H1 (cell line): Measurements from ENCODE around the gene PRUNE1. TPM values are rescaled to one million over a fixed set of nuclear protein-coding genes. Genes with fewer than 3 reads are reported as not detected.

Experiments used
- CTCF ChIA-PET: fragments of 300-600 bp; sonication (Branson Sonifier 250); formaldehyde crosslinking; loops from one replicate; lab custom pipeline; 2021; ENCODE audit not compliant: partially characterized antibody; lab: Charles Lee
- POLR2A ChIA-PET: fragments of 300-600 bp; sonication (Branson Sonifier 250); formaldehyde crosslinking; loops from one replicate; lab custom pipeline; 2021; ENCODE audit warnings: inconsistent platforms; ENCODE audit not compliant: partially characterized antibody; lab: Charles Lee
- DNase-seq, 2 experiments: peaks; one replicate each; pipeline versions ENCODE4 v3.0.0 to v3.0.0-alpha.2; 2010 to 2022; ENCODE audit warnings: low spot score in 2 of 2, low read depth in 1 of 2, mixed read lengths in 1 of 2
- FAIRE-seq: peaks from 2 replicates; lab custom pipeline; 2011; peaks lifted over from hg19 to GRCh38; lab: Jason Lieb, UNC
- H2AFZ ChIP-seq: 2 replicates; pipeline ENCODE4 v1.8.1; 2012; ENCODE audit warnings: low read length, inconsistent platforms
- H2AK5ac ChIP-seq: 2 replicates; pipeline ENCODE4 v1.6.1; 2013; ENCODE audit warnings: low read depth, low read length
- H2BK120ac ChIP-seq: replicated peaks from 2 replicates; pipeline ENCODE3; 2013; ENCODE audit warnings: low read depth, low read length, inconsistent platforms
- H2BK12ac ChIP-seq: 2 replicates; pipeline ENCODE4 v1.6.1; 2013; ENCODE audit warnings: low read depth, low read length
- H2BK15ac ChIP-seq: 2 replicates; pipeline ENCODE4 v1.6.1; 2013; ENCODE audit warnings: low read length
- H2BK20ac ChIP-seq: 2 replicates; pipeline ENCODE4 v1.6.1; 2013; ENCODE audit warnings: low read length
- H2BK5ac ChIP-seq: 2 replicates; pipeline ENCODE4 v1.6.1; 2013; ENCODE audit warnings: low read depth, low read length
- H3K14ac ChIP-seq: 2 replicates; pipeline ENCODE4 v1.6.1; 2013; ENCODE audit warnings: inconsistent platforms; ENCODE audit not compliant: insufficient read length
- H3K18ac ChIP-seq: 2 replicates; pipeline ENCODE4 v1.6.1; 2013; ENCODE audit warnings: low read length; ENCODE audit errors: extremely low read depth
- H3K23ac ChIP-seq: 2 replicates; pipeline ENCODE4 v1.6.1; 2013; ENCODE audit warnings: inconsistent platforms; ENCODE audit not compliant: insufficient read length
- H3K23me2 ChIP-seq: 2 replicates; pipeline ENCODE4 v1.6.1; 2013; ENCODE audit warnings: low read depth, low read length
- H3K27ac ChIP-seq: 2 replicates; pipeline ENCODE4 v1.6.1; 2011; ENCODE audit warnings: low read depth, low read length, inconsistent platforms
- H3K27me3 ChIP-seq, 4 experiments: replicated peaks in 1 of 4; 1 replicate in 1 of 4; 2 replicates in 3 of 4; pipeline versions ENCODE4 v1.6.1 to v1.8.1; 2011 to 2013; ENCODE audit warnings: low read length in 3 of 4, mild to moderate bottlenecking in 3 of 4, inconsistent platforms in 2 of 4, mixed read lengths in 2 of 4, moderate library complexity in 1 of 4; ENCODE audit not compliant: control insufficient read depth in 3 of 4, insufficient read depth in 3 of 4; ENCODE audit errors: extremely low read depth in 1 of 4
- H3K36me3 ChIP-seq, 4 experiments: 2 replicates each; pipeline versions ENCODE4 v1.6.1 to v1.8.1; 2011 to 2013; ENCODE audit warnings: mild to moderate bottlenecking in 4 of 4, low read length in 3 of 4, moderate library complexity in 2 of 4, control low read depth in 1 of 4, inconsistent platforms in 1 of 4; ENCODE audit not compliant: insufficient read depth in 4 of 4, control insufficient read depth in 2 of 4
- H3K4ac ChIP-seq: replicated peaks from 2 replicates; pipeline ENCODE3; 2013; ENCODE audit warnings: low read length, low read depth, mixed read lengths, inconsistent platforms; ENCODE audit not compliant: insufficient read length
- H3K4me1 ChIP-seq, 4 experiments: replicated peaks in 1 of 4; 1 replicate in 1 of 4; 2 replicates in 3 of 4; pipeline versions ENCODE4 v1.6.1 to v1.8.1; 2011 to 2013; ENCODE audit warnings: low read length in 3 of 4, inconsistent platforms in 2 of 4, mixed read lengths in 1 of 4; ENCODE audit not compliant: insufficient read depth in 4 of 4, control insufficient read depth in 3 of 4
- H3K4me2 ChIP-seq, 2 experiments: 2 replicates each; pipeline versions ENCODE4 v1.6.1 to v1.8.1; 2011 to 2013; ENCODE audit warnings: low read depth in 2 of 2, low read length in 2 of 2, control low read depth in 1 of 2, inconsistent platforms in 1 of 2, mild to moderate bottlenecking in 1 of 2; ENCODE audit not compliant: insufficient read depth in 1 of 2
- H3K4me3 ChIP-seq, 4 experiments: fragments of 200-600, 300-600 bp in 1 of 4; sonication (generic), shearing (Covaris generic), sonication (Bioruptor Twin) in 1 of 4; 2 replicates each; pipeline versions ENCODE4 v1.5.1 to v1.8.1; 2011 to 2016; ENCODE audit warnings: low read length in 4 of 4, low read depth in 3 of 4, control low read depth in 2 of 4, inconsistent platforms in 2 of 4, mild to moderate bottlenecking in 2 of 4, mixed read lengths in 1 of 4, moderate library complexity in 1 of 4; ENCODE audit not compliant: insufficient read depth in 2 of 4; ENCODE audit errors: extremely low read depth in 1 of 4
- H3K56ac ChIP-seq: replicated peaks from 2 replicates; pipeline ENCODE3; 2013; ENCODE audit warnings: low read depth, mild to moderate bottlenecking, mixed read lengths, low read length, inconsistent platforms; ENCODE audit not compliant: insufficient read length
- H3K79me1 ChIP-seq: 2 replicates; pipeline ENCODE4 v1.6.1; 2013; ENCODE audit warnings: low read depth, low read length, control low read depth
- H3K79me2 ChIP-seq, 2 experiments: 2 replicates each; pipeline versions ENCODE4 v1.6.1 to v1.8.1; 2012 to 2013; ENCODE audit warnings: low read length in 2 of 2, mild to moderate bottlenecking in 2 of 2, inconsistent platforms in 1 of 2; ENCODE audit not compliant: insufficient read depth in 2 of 2, control insufficient read depth in 1 of 2
- H3K9ac ChIP-seq, 4 experiments: replicated peaks in 1 of 4; 1 replicate in 1 of 4; 2 replicates in 3 of 4; pipeline versions ENCODE4 v1.6.1 to v1.8.1; 2011 to 2013; ENCODE audit warnings: low read depth in 3 of 4, low read length in 3 of 4, control low read depth in 2 of 4, mild to moderate bottlenecking in 2 of 4, moderate library complexity in 2 of 4, inconsistent platforms in 1 of 4; ENCODE audit errors: extremely low read depth in 1 of 4
- H3K9me3 ChIP-seq, 2 experiments: 2 replicates each; pipeline versions ENCODE4 v1.6.1 to v1.8.1; 2012 to 2013; ENCODE audit warnings: mild to moderate bottlenecking in 2 of 2, moderate library complexity in 2 of 2, control low read depth in 1 of 2, inconsistent platforms in 1 of 2, low read depth in 1 of 2, low read length in 1 of 2, mixed read lengths in 1 of 2; ENCODE audit not compliant: insufficient read depth in 2 of 2
- H4K20me1 ChIP-seq, 2 experiments: replicated peaks in 1 of 2; 2 replicates each; pipeline versions ENCODE3 to v1.8.1; 2011 to 2013; ENCODE audit warnings: inconsistent platforms in 2 of 2, low read length in 2 of 2, mild to moderate bottlenecking in 1 of 2; ENCODE audit not compliant: insufficient read depth in 2 of 2, control insufficient read depth in 1 of 2
- H4K5ac ChIP-seq: 2 replicates; pipeline ENCODE4 v1.6.1; 2013; ENCODE audit warnings: low read length, low read depth, mixed read lengths, inconsistent platforms; ENCODE audit not compliant: insufficient read length
- H4K8ac ChIP-seq: 2 replicates; pipeline ENCODE4 v1.8.0; 2013; ENCODE audit warnings: mild to moderate bottlenecking, moderate library complexity, low read length, inconsistent platforms; ENCODE audit not compliant: insufficient read depth; ENCODE audit errors: extremely low read depth
- H4K91ac ChIP-seq: replicated peaks from 2 replicates; pipeline ENCODE3; 2013; ENCODE audit warnings: low read length, mixed read lengths, inconsistent platforms; ENCODE audit not compliant: insufficient read length
- CBX5 ChIP-seq: fragments of 300-800, 300-1000 bp; sonication (generic); IDR thresholded peaks from 2 replicates; pipeline ENCODE4 v1.7.1; 2016; ENCODE audit warnings: antibody characterized with exemption, low read length, low read depth
- CBX8 ChIP-seq: fragments of 300-800, 300-1000 bp; sonication (generic); IDR thresholded peaks from 2 replicates; pipeline ENCODE4 v1.7.1; 2016; ENCODE audit warnings: low read depth, low read length, borderline replicate concordance
- FOSL1 ChIP-seq: IDR thresholded peaks from 2 replicates; pipeline ENCODE4 v1.6.1; 2011; ENCODE audit warnings: mild to moderate bottlenecking, low read depth, low read length, moderate library complexity; ENCODE audit not compliant: insufficient read depth
- GABPA ChIP-seq: IDR thresholded peaks from 2 replicates; pipeline ENCODE4 v1.6.1; 2011; ENCODE audit warnings: mild to moderate bottlenecking, low read length, moderate library complexity, borderline replicate concordance; ENCODE audit not compliant: insufficient read depth
- HDAC2 ChIP-seq, 2 experiments: fragments of 300-600 bp in 1 of 2; sonication (generic) in 1 of 2; IDR thresholded peaks; 2 replicates each; pipeline ENCODE4 v1.6.1; 2011 to 2012; ENCODE audit warnings: low read depth in 2 of 2, low read length in 2 of 2, mild to moderate bottlenecking in 2 of 2, moderate library complexity in 2 of 2, borderline replicate concordance in 1 of 2, inconsistent platforms in 1 of 2
- HDAC6 ChIP-seq: IDR thresholded peaks from one replicate; pipeline ENCODE4 v1.7.1; 2012; ENCODE audit warnings: low read depth, mild to moderate bottlenecking, inconsistent platforms, low read length, moderate library complexity
- PHF8 ChIP-seq: fragments of 200-600 bp; sonication (generic); conservative IDR thresholded peaks from 2 replicates; pipeline ENCODE4 v1.7.1; 2012; ENCODE audit warnings: low read depth, mild to moderate bottlenecking, inconsistent platforms, low read length, moderate library complexity
- RXRA ChIP-seq: IDR thresholded peaks from 2 replicates; pipeline ENCODE4 v1.6.1; 2011; ENCODE audit warnings: low read depth, mild to moderate bottlenecking, low read length, moderate library complexity; ENCODE audit not compliant: insufficient read depth
- SRF ChIP-seq: IDR thresholded peaks from 2 replicates; pipeline ENCODE4 v1.6.1; 2011; ENCODE audit warnings: mild to moderate bottlenecking, low read depth, low read length, moderate library complexity
- TCF12 ChIP-seq: IDR thresholded peaks from 2 replicates; pipeline ENCODE4 v1.6.1; 2011; ENCODE audit warnings: low read depth, mild to moderate bottlenecking, low read length
- YY1 ChIP-seq: IDR thresholded peaks from 2 replicates; pipeline ENCODE4 v1.6.1; 2011; ENCODE audit warnings: low read depth, mild to moderate bottlenecking, low read length
- WGBS, 2 experiments: shearing (Covaris generic) in 1 of 2; methylation state at CpG; one replicate each; pipeline versions ENCODE4 v1.1.6 to v1.1.7; 2013 to 2015; ENCODE audit warnings: low lambda C conversion rate in 2 of 2, mixed read lengths in 2 of 2, inconsistent platforms in 1 of 2, low coverage in 1 of 2, missing lambda C conversion rate in 1 of 2; ENCODE audit not compliant: insufficient replicate concordance in 2 of 2, insufficient coverage in 1 of 2, insufficient read length in 1 of 2; ENCODE audit errors: extremely low coverage in 1 of 2, missing lambda C conversion rate in 1 of 2; 5-methylcytosine and 5-hydroxymethylcytosine counted together
- polyA plus RNA-seq, 7 experiments: library from polyadenylated mRNA; depleted of rRNA in 3 of 7; stranded (reverse) in 5 of 7; unstranded in 2 of 7; fragments of >200 nt in 5 of 7; fragments of 200-250 nt in 2 of 7; gene quantifications; 1 replicate in 5 of 7; 2 replicates in 1 of 7; 4 replicates in 1 of 7; pipeline versions ENCODE4 v1.2.1 to v1.2.3, GENCODE V29; 2011 to 2013; ENCODE audit warnings: missing spikeins in 2 of 7, mixed read lengths in 2 of 7
- total RNA-seq: library from RNA; stranded (reverse); fragmentation: NEBNext Ultra II Directional; extraction: Animal tissue kit (Norgen Biotek cat#: 25700); gene quantifications from 2 replicates; pipeline ENCODE4 v1.2.1, GENCODE V29; 2021

PRUNE1 gene
- total and polyA plus RNA-seq, 2 of the 8 experiments (the other 6 are each of a cell fraction or from before 2014, with no cell fraction given) = 32.8 to 54.2 TPM

- H3K27me3 ChIP-seq = no peaks in the 10 kb centered on the region
- H2AFZ ChIP-seq = no peak overlapping the region
- H2BK12ac ChIP-seq = no peak overlapping the region
- TF ChIP-seq HDAC2 (IDR thresholded peaks at IDR 0.05; ENCODE audit: borderline replicate concordance in 1 of 2, low read depth in 2 of 2, low read length in 2 of 2) (no peak), SRF (no peak), GABPA (no peak), PHF8 (no peak), HDAC6 (no peak), FOSL1 (no peak), RXRA (no peak), YY1 (no peak), TCF12 (no peak), CBX5 (no peak), CBX8 (no peak)
- TF ChIP-seq, all 59 proteins: peak for 0
- H2BK5ac ChIP-seq = no peak overlapping the region
- H4K20me1 ChIP-seq = peaks cover 11 to 12% of the 10 kb centered on the region in 2 experiments
- H3K36me3 ChIP-seq = peaks cover 33 to 79% (median 69%) of the 10 kb centered on the region in 4 experiments
- no peak overlapping the region for H3K27ac ChIP-seq
- H3K23ac ChIP-seq = no peak overlapping the region
- H4K5ac ChIP-seq = no peak overlapping the region
- H3K4ac ChIP-seq = no peak overlapping the region
- H3K4me1 ChIP-seq = peaks cover 3 to 7% (median 6%) of the 10 kb centered on the region in 4 experiments
- H3K23me2 ChIP-seq = no peaks in the 10 kb centered on the region
- H2BK20ac ChIP-seq = no peak overlapping the region
- no peak overlapping the region for H3K56ac ChIP-seq
- H2BK15ac ChIP-seq = no peak overlapping the region
- no peak for DNase-seq
- H4K8ac ChIP-seq = no peak overlapping the region
- ChIA-PET CTCF (interaction anchor here (0.6 to 4.9 kb wide), 8 partner anchors 9 to 30 kb away, joined by 3 to 27 read pairs (median 3); no protein-coding TSS in a partner anchor), POLR2A (interaction anchor here (0.7 to 10.1 kb wide), 9 partner anchors 9 to 582 kb away, joined by 3 to 126 read pairs (median 3); partner anchors contain the start of gene CERS2)
- H3K9me3 ChIP-seq = no peaks in the 10 kb centered on the region; a peak in 1 of 4 replicates
- H3K18ac ChIP-seq = no peak overlapping the region
- peaks cover 9 to 25% of the 10 kb centered on the region in 2 experiments for H3K79me2 ChIP-seq
- peaks cover 11% of the 10 kb centered on the region; the same call in 1 of the 2 replicates for H3K79me1 ChIP-seq
- no peak overlapping the region for H3K4me2 ChIP-seq
- H4K91ac ChIP-seq = no peak overlapping the region
- no peak overlapping the region for H3K14ac ChIP-seq
- no peak overlapping the region for H3K4me3 ChIP-seq
- no peak overlapping the region for H3K9ac ChIP-seq
- no peak overlapping the region for H2BK120ac ChIP-seq
- no peak overlapping the region for H2AK5ac ChIP-seq
- FAIRE-seq = no peak
- 86% methylated on average over 6 of the region's 6 CpGs; no CpG with 5 or more reads in 1 of the 2 experiments for WGBS, 2 experiments
Measured at GRCh38 chr1:150966011-150966410, 42.2 kb upstream of the PRUNE1 start.
